ENCODE data around the gene FOXN3. TPM values are rescaled to one million over a fixed set of nuclear protein-coding genes. Genes with fewer than 3 reads are reported as not detected.

FOXN3 gene
- total RNA-seq, 2 donors from 2014 or later, result 141 to 150 TPM

- Histone ChIP-seq H3K4me3 (no peak overlapping the region), H3K27me3 (replicated peaks; ENCODE audit: insufficient read depth) (no peaks in the 10 kb centered on the region), H3K36me3 (no peaks in the 10 kb centered on the region), H3K9me3 (no peaks in the 10 kb centered on the region), H3K27ac (no peak overlapping the region), H3K4me1 (ENCODE audit: control insufficient read depth in 1 of 2, low read depth in 2 of 2) (peaks cover 10 to 52% of the 10 kb centered on the region in 2 donors)
- no peak for ATAC-seq (ENCODE audit: insufficient number of reproducible peaks, low FRiP score, low read depth)
- DNase-seq (ENCODE audit: low spot score), result no peak
- no peak for TF ChIP-seq CTCF (IDR thresholded peaks at IDR 0.05)
These were observed 168.5 kb downstream of the FOXN3 start for GRCh38 chr14:89248411-89249064.

GRCh38 chr14:89247457-89248122, 169.4 kb downstream of the FOXN3 start:
- ATAC-seq (ENCODE audit: insufficient number of reproducible peaks, low FRiP score, low read depth) (no peak), DNase-seq (ENCODE audit: low spot score) (no peak)
- Histone ChIP-seq H3K27ac (no peak overlapping the region), H3K4me1 (ENCODE audit: control insufficient read depth in 1 of 2, low read depth in 2 of 2) (peaks cover 16 to 52% of the 10 kb centered on the region in 2 donors), H3K9me3 (no peaks in the 10 kb centered on the region), H3K36me3 (no peaks in the 10 kb centered on the region), H3K27me3 (replicated peaks; ENCODE audit: insufficient read depth) (no peaks in the 10 kb centered on the region), H3K4me3 (no peak overlapping the region)
- no peak for TF ChIP-seq CTCF (IDR thresholded peaks at IDR 0.05)

- peaks cover 27 to 65% of the 10 kb centered on the region in 2 donors for H3K4me1 ChIP-seq (ENCODE audit: control insufficient read depth in 1 of 2, low read depth in 2 of 2)
- no peak for TF ChIP-seq CTCF (IDR thresholded peaks at IDR 0.05)
These were observed 170.7 kb downstream of the FOXN3 start for GRCh38 chr14:89246290-89246689.

DNA sequence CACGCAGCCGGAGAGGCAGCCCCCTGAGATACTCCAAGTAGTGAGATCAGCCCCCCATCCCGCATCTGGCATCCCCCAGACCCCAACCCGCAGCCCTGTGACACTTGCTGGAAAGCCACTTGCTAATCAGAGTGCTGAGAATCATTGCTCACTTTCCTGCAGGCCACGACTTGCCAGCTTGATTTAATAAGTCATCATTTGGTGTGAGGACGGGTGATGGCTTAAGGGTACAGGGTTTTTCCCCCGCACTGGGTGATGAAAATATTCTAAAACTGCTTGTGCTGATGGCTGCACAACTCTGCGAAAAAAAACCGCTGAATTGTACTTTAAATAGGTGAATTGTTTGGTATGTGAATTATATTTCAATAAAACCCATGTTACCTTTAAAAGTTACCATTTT, 171.2 kb downstream of the FOXN3 start:
- peaks cover 27 to 66% of the 10 kb centered on the region in 2 donors for H3K4me1 ChIP-seq (ENCODE audit: control insufficient read depth in 1 of 2, low read depth in 2 of 2)
- H3K27me3 ChIP-seq (replicated peaks; ENCODE audit: insufficient read depth), result no peaks in the 10 kb centered on the region
- no peak overlapping the region for H3K27ac ChIP-seq
- H3K36me3 ChIP-seq, result no peaks in the 10 kb centered on the region
- TF ChIP-seq CTCF (IDR thresholded peaks at IDR 0.05), result no peak
- H3K9me3 ChIP-seq, result no peaks in the 10 kb centered on the region
- no peak for DNase-seq (ENCODE audit: low spot score)
- ATAC-seq (ENCODE audit: insufficient number of reproducible peaks, low FRiP score, low read depth), result no peak
- no peak overlapping the region for H3K4me3 ChIP-seq

More at GRCh38 chr14:89246290-89246689, 170.7 kb downstream of the FOXN3 start:
- no peaks in the 10 kb centered on the region for H3K36me3 ChIP-seq
- DNase-seq (ENCODE audit: low spot score) (no peak), ATAC-seq (ENCODE audit: insufficient number of reproducible peaks, low FRiP score, low read depth) (no peak)
- H3K27me3 ChIP-seq (replicated peaks; ENCODE audit: insufficient read depth), result no peaks in the 10 kb centered on the region
- no peak overlapping the region for H3K4me3 ChIP-seq
- no peak overlapping the region for H3K27ac ChIP-seq
- no peaks in the 10 kb centered on the region for H3K9me3 ChIP-seq

- Histone ChIP-seq H3K4me3 (no peak overlapping the region), H3K4me1 (ENCODE audit: control insufficient read depth in 1 of 2, low read depth in 2 of 2) (peaks cover 27 to 63% of the 10 kb centered on the region in 2 donors), H3K9me3 (no peaks in the 10 kb centered on the region), H3K27me3 (replicated peaks; ENCODE audit: insufficient read depth) (no peaks in the 10 kb centered on the region), H3K27ac (no peak overlapping the region), H3K36me3 (no peaks in the 10 kb centered on the region)
- TF ChIP-seq CTCF (IDR thresholded peaks at IDR 0.05), result no peak
- no peak for DNase-seq (ENCODE audit: low spot score)
- no peak for ATAC-seq (ENCODE audit: insufficient number of reproducible peaks, low FRiP score, low read depth)
These were observed 172.3 kb downstream of the FOXN3 start for GRCh38 chr14:89244720-89245119.
